Gastroesophageal sphincter (tissue), 4 donors: ENCODE results near the gene PRSS21. TPM values are rescaled to one million over a fixed set of nuclear protein-coding genes. Genes with fewer than 3 reads are reported as not detected.

Source experiments
- ATAC-seq: fragments of 150-250 bp; one replicate; pipeline ENCODE4 v1.9.1; 2016; ENCODE audit warnings: mild to moderate bottlenecking, moderate library complexity
- H3K27ac ChIP-seq, 4 donors: fragments of 200-600 bp; sonication (generic) in 3 of 4; 1 replicate in 3 of 4; 2 replicates in 1 of 4; pipeline ENCODE4 v1.5.1; 2016 to 2019
- H3K27me3 ChIP-seq: fragments of 200-600 bp; sonication (generic); one replicate; pipeline ENCODE4 v1.5.1; 2019
- H3K36me3 ChIP-seq, 2 donors: fragments of 200-600 bp; sonication (generic); one replicate each; pipeline ENCODE4 v1.5.1; 2019; ENCODE audit warnings: control low read depth in 1 of 2
- H3K4me1 ChIP-seq, 3 donors: fragments of 200-600 bp; sonication (generic); 1 replicate in 2 of 3; 2 replicates in 1 of 3; pipeline ENCODE4 v1.5.1; 2016 to 2019; ENCODE audit warnings: control low read depth in 2 of 3
- H3K4me3 ChIP-seq, 2 donors: fragments of 200-600 bp; sonication (generic); one replicate each; pipeline ENCODE4 v1.5.1; 2019; ENCODE audit warnings: mild to moderate bottlenecking in 1 of 2, moderate library complexity in 1 of 2
- H3K9me3 ChIP-seq, 3 donors: fragments of 200-600 bp; sonication (generic); one replicate each; pipeline ENCODE4 v1.5.1; 2017 to 2019; ENCODE audit warnings: control low read depth in 2 of 3
- EP300 ChIP-seq: sonication (generic); formaldehyde crosslinking; IDR thresholded peaks from one replicate; pipeline ENCODE4 v1.6.1; 2017; ENCODE audit warnings: antibody characterized with exemption, mild to moderate bottlenecking
- POLR2A ChIP-seq, 2 donors: fragments of 450-650 bp; IDR thresholded peaks; one replicate each; pipeline ENCODE4 v1.6.1; 2017; ENCODE audit warnings: antibody characterized with exemption in 2 of 2, mild to moderate bottlenecking in 2 of 2, moderate library complexity in 1 of 2
- POLR2AphosphoS5 ChIP-seq: sonication (generic); formaldehyde crosslinking; IDR thresholded peaks from one replicate; pipeline ENCODE4 v1.6.1; 2017; ENCODE audit warnings: antibody characterized with exemption
- WGBS, 2 donors: methylation state at CpG; one replicate each; pipeline ENCODE4 v1.1.5; 2018; ENCODE audit warnings: low coverage in 1 of 2; 5-methylcytosine and 5-hydroxymethylcytosine counted together
- total RNA-seq, 4 donors: library from RNA; depleted of rRNA; stranded (reverse); fragments of >200 nt; gene quantifications; one replicate each; pipeline ENCODE4 v1.1.0, GENCODE V29; 2016
- TF ChIP-seq, protein P1 (sequence below), 4 experiments: fragments of 200-600 bp in 2 of 4; fragments of 450-650 bp in 2 of 4; sonication (generic) in 1 of 4; IDR thresholded peaks; one replicate each; pipeline ENCODE4 v1.5.1; 2017 to 2019; ENCODE audit warnings: antibody characterized with exemption in 4 of 4, mild to moderate bottlenecking in 2 of 4, moderate library complexity in 2 of 4

PRSS21 gene
- total RNA-seq, 4 donors from 2014 or later, result not detected

DNA sequence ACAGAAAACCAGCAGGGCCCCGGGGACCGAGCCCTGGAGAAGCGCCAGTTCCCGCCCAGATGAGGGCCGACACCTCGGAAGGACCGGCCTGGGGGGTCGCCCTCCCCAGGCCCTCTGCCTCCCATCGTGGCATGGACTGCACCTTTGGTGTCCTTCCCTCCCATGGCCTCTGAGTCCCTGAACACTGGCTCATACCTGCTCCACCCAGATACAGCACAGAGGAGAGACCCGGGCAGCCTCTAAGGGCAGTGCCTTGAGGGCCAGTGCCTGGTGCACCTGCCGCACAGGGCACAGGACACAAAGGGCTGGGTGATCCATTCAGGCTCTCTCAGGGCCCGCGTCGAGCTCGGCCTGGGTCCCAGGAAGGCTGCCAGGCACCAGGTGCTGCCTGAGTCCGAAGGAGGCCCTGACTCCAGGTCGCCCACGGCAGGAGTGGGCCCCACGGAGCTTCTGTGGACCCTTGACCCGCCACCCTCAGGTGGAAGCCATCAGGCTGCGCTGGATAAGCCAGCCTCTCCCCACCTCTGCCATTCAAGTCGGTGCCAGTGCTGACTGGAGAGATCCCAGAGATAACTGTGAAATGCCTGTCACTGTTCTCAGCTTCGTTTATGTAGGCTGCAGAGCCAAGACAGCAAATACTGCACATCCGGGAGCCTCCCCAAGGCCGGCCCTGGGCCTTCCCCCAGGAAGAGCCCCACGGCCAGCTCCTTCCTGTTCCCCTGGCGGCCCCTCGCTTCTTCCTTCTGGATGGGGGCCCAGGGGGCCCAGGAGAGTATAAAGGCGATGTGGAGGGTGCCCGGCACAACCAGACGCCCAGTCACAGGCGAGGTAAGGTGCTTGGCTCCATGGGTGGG, 12.7 kb downstream of the PRSS21 start, which contains the start of gene ZG16B:
TSS of gene ZG16B (plus strand) at position 803 of the 854 bp plus-strand sequence. CDS start 139 bp downstream, outside the sequence.
- TF ChIP-seq POLR2A (IDR thresholded peaks at IDR 0.05) (no peak), EP300 (no peak), POLR2AphosphoS5 (no peak)
- TF ChIP-seq, protein P1, sequence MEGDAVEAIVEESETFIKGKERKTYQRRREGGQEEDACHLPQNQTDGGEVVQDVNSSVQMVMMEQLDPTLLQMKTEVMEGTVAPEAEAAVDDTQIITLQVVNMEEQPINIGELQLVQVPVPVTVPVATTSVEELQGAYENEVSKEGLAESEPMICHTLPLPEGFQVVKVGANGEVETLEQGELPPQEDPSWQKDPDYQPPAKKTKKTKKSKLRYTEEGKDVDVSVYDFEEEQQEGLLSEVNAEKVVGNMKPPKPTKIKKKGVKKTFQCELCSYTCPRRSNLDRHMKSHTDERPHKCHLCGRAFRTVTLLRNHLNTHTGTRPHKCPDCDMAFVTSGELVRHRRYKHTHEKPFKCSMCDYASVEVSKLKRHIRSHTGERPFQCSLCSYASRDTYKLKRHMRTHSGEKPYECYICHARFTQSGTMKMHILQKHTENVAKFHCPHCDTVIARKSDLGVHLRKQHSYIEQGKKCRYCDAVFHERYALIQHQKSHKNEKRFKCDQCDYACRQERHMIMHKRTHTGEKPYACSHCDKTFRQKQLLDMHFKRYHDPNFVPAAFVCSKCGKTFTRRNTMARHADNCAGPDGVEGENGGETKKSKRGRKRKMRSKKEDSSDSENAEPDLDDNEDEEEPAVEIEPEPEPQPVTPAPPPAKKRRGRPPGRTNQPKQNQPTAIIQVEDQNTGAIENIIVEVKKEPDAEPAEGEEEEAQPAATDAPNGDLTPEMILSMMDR (IDR thresholded peaks at IDR 0.05), result no peak
- 84 to 90% methylated on average over 5 of the region's 32 CpGs for WGBS, 2 donors
- Histone ChIP-seq H3K4me3 (no peak within 1 kb of the TSS), H3K36me3 (no peaks in the 10 kb centered on the region), H3K9me3 (no peaks in the 10 kb centered on the region), H3K4me1 (no peaks in the 10 kb centered on the region), H3K27ac (no peak within 1 kb of the TSS), H3K27me3 (peaks cover 70% of the 10 kb centered on the region)
- no peak for ATAC-seq

DNA sequence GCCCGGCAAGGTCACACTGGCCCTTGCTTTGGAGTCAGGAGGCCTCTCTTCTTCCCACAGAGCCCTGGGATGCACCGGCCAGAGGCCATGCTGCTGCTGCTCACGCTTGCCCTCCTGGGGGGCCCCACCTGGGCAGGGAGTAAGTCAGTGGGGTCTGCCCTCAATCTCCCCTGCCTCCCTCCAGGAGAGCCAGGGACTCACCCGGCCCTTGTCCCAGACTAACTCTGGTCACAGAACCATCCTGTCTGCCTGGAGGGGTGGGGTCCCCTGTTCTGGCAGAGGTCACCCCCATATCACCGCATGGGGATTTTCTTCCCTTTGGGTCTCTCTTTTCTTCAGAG, 13.3 kb downstream of the PRSS21 start:
- H3K27me3 ChIP-seq, result peaks cover 73% of the 10 kb centered on the region
- no peak overlapping the region for H3K4me3 ChIP-seq
- no peaks in the 10 kb centered on the region for H3K9me3 ChIP-seq
- no CpG with 5 or more reads among the region's 5 CpGs for WGBS, 2 donors
- H3K27ac ChIP-seq, result no peak overlapping the region
- H3K36me3 ChIP-seq, result no peaks in the 10 kb centered on the region
- TF ChIP-seq, protein P1 (IDR thresholded peaks at IDR 0.05), result no peak
- TF ChIP-seq POLR2AphosphoS5, result no peak
- TF ChIP-seq POLR2A (IDR thresholded peaks at IDR 0.05), result no peak
- no peak for TF ChIP-seq EP300
- no peaks in the 10 kb centered on the region for H3K4me1 ChIP-seq
- ATAC-seq, result no peak

DNA sequence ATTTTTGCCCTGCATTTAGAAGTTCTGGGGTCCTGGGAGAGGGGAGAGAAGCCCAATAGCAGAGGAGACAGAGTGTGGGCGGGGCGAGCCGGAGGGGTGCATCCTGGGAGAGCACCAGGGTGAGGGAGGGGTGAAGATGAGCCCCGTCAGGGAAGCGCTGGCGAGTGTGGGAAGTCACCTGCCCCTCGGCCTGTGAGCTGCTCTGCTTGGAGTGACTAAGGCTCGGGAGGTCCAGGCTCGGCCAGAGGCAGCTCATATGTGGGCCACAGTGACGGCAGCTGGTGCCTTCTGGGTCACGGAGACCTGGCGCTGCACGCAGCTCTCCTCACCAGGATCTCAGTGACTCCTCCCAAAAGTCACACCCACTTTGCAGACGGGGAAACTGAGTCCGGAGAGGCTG, 14.2 kb downstream of the PRSS21 start:
- WGBS, 2 donors, result 42% methylated on average over 2 of the region's 15 CpGs; no CpG with 5 or more reads in 1 of the 2 donors

DNA sequence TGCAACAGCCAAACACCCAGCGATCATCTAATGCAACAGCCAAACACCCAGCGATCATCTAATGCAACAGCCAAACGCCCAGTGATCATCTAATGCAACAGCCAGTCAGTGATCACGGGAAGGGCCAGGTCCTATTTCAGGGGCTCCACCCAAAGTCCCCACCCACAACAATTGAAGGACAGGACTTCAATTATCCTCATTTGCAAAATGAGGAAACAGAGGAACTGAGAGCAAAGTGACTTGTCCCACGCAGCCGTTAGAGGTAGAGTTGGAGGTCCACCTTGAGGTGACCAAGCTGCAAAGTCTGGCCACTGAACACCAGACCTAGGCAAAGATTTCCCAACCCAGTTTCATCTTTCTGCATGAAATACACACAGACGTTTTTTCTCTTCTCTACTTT, 16.7 kb downstream of the PRSS21 start:
- no peaks in the 10 kb centered on the region for H3K36me3 ChIP-seq
- 57% methylated on average over 3 to 4 of the region's 7 CpGs for WGBS, 2 donors
- H3K27ac ChIP-seq, result no peak overlapping the region
- H3K9me3 ChIP-seq, result no peaks in the 10 kb centered on the region
- no peak overlapping the region for H3K4me3 ChIP-seq
- H3K27me3 ChIP-seq, result peaks cover 80% of the 10 kb centered on the region
- no peak for ATAC-seq
- no peaks in the 10 kb centered on the region for H3K4me1 ChIP-seq
- TF ChIP-seq POLR2A (IDR thresholded peaks at IDR 0.05) (no peak), EP300 (no peak), POLR2AphosphoS5 (no peak)
- TF ChIP-seq, protein P1 (IDR thresholded peaks at IDR 0.05), result no peak

More for the DNA sequence above, 14.2 kb downstream of the PRSS21 start:
- H3K36me3 ChIP-seq, result no peaks in the 10 kb centered on the region
- H3K27me3 ChIP-seq, result peaks cover 80% of the 10 kb centered on the region
- TF ChIP-seq EP300, result no peak
- no peak for TF ChIP-seq POLR2A (IDR thresholded peaks at IDR 0.05)
- no peak for TF ChIP-seq POLR2AphosphoS5
- TF ChIP-seq, protein P1 (IDR thresholded peaks at IDR 0.05), result no peak
- no peaks in the 10 kb centered on the region for H3K4me1 ChIP-seq
- no peak overlapping the region for H3K27ac ChIP-seq
- no peaks in the 10 kb centered on the region for H3K9me3 ChIP-seq
- no peak for ATAC-seq
- H3K4me3 ChIP-seq, result no peak overlapping the region

DNA sequence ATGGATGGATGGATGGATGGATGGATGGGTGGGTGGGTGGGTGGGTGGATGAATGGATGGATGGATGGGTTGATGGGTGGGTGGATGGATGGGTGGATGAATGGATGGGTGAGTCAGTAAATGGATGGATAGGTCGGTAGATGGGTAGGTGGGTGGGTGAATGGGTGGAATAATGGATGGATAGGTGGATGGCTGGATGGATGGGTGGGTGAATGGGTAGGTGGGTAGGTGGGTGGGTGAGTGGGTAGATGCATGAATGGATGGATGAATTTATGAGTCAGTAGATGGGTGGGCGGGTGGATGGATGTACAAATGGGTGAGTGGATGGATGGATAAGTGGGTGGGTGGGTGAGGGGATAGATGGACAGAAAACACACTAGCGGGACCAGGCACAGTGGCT, 17.9 kb downstream of the PRSS21 start:
- Histone ChIP-seq H3K27me3 (peaks cover 80% of the 10 kb centered on the region), H3K27ac (no peak overlapping the region), H3K9me3 (no peaks in the 10 kb centered on the region), H3K4me3 (no peak overlapping the region), H3K4me1 (no peaks in the 10 kb centered on the region), H3K36me3 (no peaks in the 10 kb centered on the region)
- ATAC-seq, result no peak
- TF ChIP-seq POLR2AphosphoS5 (no peak), POLR2A (IDR thresholded peaks at IDR 0.05) (no peak), EP300 (no peak)
- TF ChIP-seq, protein P1 (IDR thresholded peaks at IDR 0.05), result no peak
- 82 to 92% methylated on average over 2 to 3 of the region's 3 CpGs for WGBS, 2 donors
